Activated T-cell treated with anti-CD3 and anti-CD28 coated beads, Interleukin-2, amount 50 U/mL, for 72 hours (primary cell): ENCODE results near the gene AGRN. TPM values are rescaled to one million over a fixed set of nuclear protein-coding genes. Genes with fewer than 3 reads are reported as not detected.

Source experiments
- ATAC-seq, 2 donors: fragments of 150-1000 bp; cut with Tn5 transposase; replicated peaks in 1 of 2; 2 replicates each; pipeline ENCODE4 v1.10.0; 2021; ENCODE audit warnings: moderate library complexity in 2 of 2, mild to moderate bottlenecking in 1 of 2
- DNase-seq, 2 donors: peaks; one replicate each; pipeline ENCODE4 v3.0.0; 2021 to 2022; ENCODE audit warnings: mixed read lengths in 1 of 2
- H3K27ac Mint-ChIP-seq: one replicate; pipeline ENCODE4 v1.8.0; 2022; ENCODE audit warnings: mild to moderate bottlenecking, moderate library complexity, mixed read lengths
- H3K27me3 Mint-ChIP-seq: one replicate; pipeline ENCODE4 v1.8.0; 2022; ENCODE audit warnings: low read depth, mixed read lengths
- H3K36me3 Mint-ChIP-seq, 2 donors: one replicate each; pipeline ENCODE4 v1.8.0; 2022; ENCODE audit warnings: mixed read lengths in 2 of 2, mild to moderate bottlenecking in 1 of 2; ENCODE audit not compliant: insufficient read depth in 2 of 2
- H3K4me1 Mint-ChIP-seq: one replicate; pipeline ENCODE4 v1.8.0; 2022; ENCODE audit warnings: low read depth, mixed read lengths
- H3K4me3 Mint-ChIP-seq, 2 donors: one replicate each; pipeline ENCODE4 v1.8.0; 2022; ENCODE audit warnings: mild to moderate bottlenecking in 2 of 2, mixed read lengths in 2 of 2, moderate library complexity in 2 of 2
- H3K9me3 Mint-ChIP-seq, 2 donors: one replicate each; pipeline ENCODE4 v1.8.0; 2022; ENCODE audit warnings: mixed read lengths in 2 of 2
- total RNA-seq, 2 donors: library from RNA; stranded (reverse); gene quantifications; one replicate each; pipeline ENCODE4 v1.2.3, GENCODE V29; 2022

AGRN gene
- total RNA-seq, 2 donors from 2014 or later = 69.0 to 112 TPM

GRCh38 chr1:1034439-1034781 is 14.5 kb downstream of the AGRN start:
- H3K9me3 Mint-ChIP-seq = no peaks in the 10 kb centered on the region
- peaks cover 0 to 1% of the 10 kb centered on the region in 2 donors for H3K36me3 Mint-ChIP-seq
- H3K4me1 Mint-ChIP-seq = peaks cover 26% of the 10 kb centered on the region
- H3K4me3 Mint-ChIP-seq = peak overlapping the region; percentile 82 to 83
- no peak overlapping the region for H3K27ac Mint-ChIP-seq
- peak in 1 of 2 donors; percentile 34 for DNase-seq
- no peak for ATAC-seq
- peaks cover 11% of the 10 kb centered on the region for H3K27me3 Mint-ChIP-seq

- H3K4me1 Mint-ChIP-seq = peaks cover 32% of the 10 kb centered on the region
- DNase-seq (no peak), ATAC-seq (no peak)
- peak overlapping the region; percentile 18 to 21 for H3K4me3 Mint-ChIP-seq
- H3K27ac Mint-ChIP-seq = no peak overlapping the region
- H3K36me3 Mint-ChIP-seq = peaks cover 0 to 1% of the 10 kb centered on the region in 2 donors
- no peaks in the 10 kb centered on the region for H3K9me3 Mint-ChIP-seq
- H3K27me3 Mint-ChIP-seq = peaks cover 16% of the 10 kb centered on the region
These were observed 15.5 kb downstream of the AGRN start for GRCh38 chr1:1035291-1035943.

GRCh38 chr1:1037366-1038327 is 17.7 kb downstream of the AGRN start:
- Mint-ChIP-seq H3K36me3 (peaks cover 0 to 1% of the 10 kb centered on the region in 2 donors), H3K9me3 (no peaks in the 10 kb centered on the region), H3K27me3 (peaks cover 16% of the 10 kb centered on the region), H3K27ac (no peak overlapping the region), H3K4me1 (peaks cover 23% of the 10 kb centered on the region), H3K4me3 (no peak overlapping the region)
- ATAC-seq = no peak
- DNase-seq = no peak

GRCh38 chr1:1038694-1039093 is 18.8 kb downstream of the AGRN start:
- Mint-ChIP-seq H3K4me1 (peaks cover 23% of the 10 kb centered on the region), H3K9me3 (no peaks in the 10 kb centered on the region), H3K4me3 (peak overlapping the region; percentile 7 to 89), H3K27me3 (peaks cover 16% of the 10 kb centered on the region), H3K36me3 (peaks cover 0 to 3% of the 10 kb centered on the region in 2 donors), H3K27ac (no peak overlapping the region)
- DNase-seq = no peak
- no peak for ATAC-seq

- Mint-ChIP-seq H3K4me3 (peak overlapping the region; percentile 74 to 89), H3K27me3 (peaks cover 16% of the 10 kb centered on the region), H3K27ac (no peak overlapping the region), H3K4me1 (peaks cover 23% of the 10 kb centered on the region), H3K9me3 (no peaks in the 10 kb centered on the region), H3K36me3 (peaks cover 0 to 3% of the 10 kb centered on the region in 2 donors)
- DNase-seq = peak; percentile 41 to 61
- peak; percentile 48 to 51 for ATAC-seq
These were observed 19.4 kb downstream of the AGRN start for GRCh38 chr1:1039145-1039910.

GRCh38 chr1:1040004-1040991 is 20.4 kb downstream of the AGRN start:
- peak; percentile 85 to 90 for DNase-seq
- H3K4me3 Mint-ChIP-seq = peak overlapping the region; percentile 74 to 89
- H3K27ac Mint-ChIP-seq = no peak overlapping the region
- peaks cover 0 to 1% of the 10 kb centered on the region in 2 donors for H3K36me3 Mint-ChIP-seq
- peaks cover 16% of the 10 kb centered on the region for H3K27me3 Mint-ChIP-seq
- peak; percentile 89 to 90 for ATAC-seq
- peaks cover 23% of the 10 kb centered on the region for H3K4me1 Mint-ChIP-seq
- no peaks in the 10 kb centered on the region for H3K9me3 Mint-ChIP-seq

GRCh38 chr1:1041092-1041523 is 21.2 kb downstream of the AGRN start:
- H3K4me3 Mint-ChIP-seq = no peak overlapping the region
- ATAC-seq (peak; percentile 22 to 26), DNase-seq (no peak)
- no peak overlapping the region for H3K27ac Mint-ChIP-seq
- H3K4me1 Mint-ChIP-seq = peaks cover 23% of the 10 kb centered on the region
- no peaks in the 10 kb centered on the region for H3K9me3 Mint-ChIP-seq
- peaks cover 0 to 1% of the 10 kb centered on the region in 2 donors for H3K36me3 Mint-ChIP-seq
- peaks cover 16% of the 10 kb centered on the region for H3K27me3 Mint-ChIP-seq

GRCh38 chr1:1041873-1042272 is 22.0 kb downstream of the AGRN start:
- Mint-ChIP-seq H3K27ac (no peak overlapping the region), H3K4me1 (peaks cover 19% of the 10 kb centered on the region), H3K4me3 (no peak overlapping the region), H3K9me3 (no peaks in the 10 kb centered on the region), H3K27me3 (peaks cover 16% of the 10 kb centered on the region), H3K36me3 (peaks cover 0 to 1% of the 10 kb centered on the region in 2 donors)
- ATAC-seq (no peak), DNase-seq (no peak)

- Mint-ChIP-seq H3K4me1 (peaks cover 18% of the 10 kb centered on the region), H3K27ac (no peak overlapping the region), H3K36me3 (peaks cover 0 to 1% of the 10 kb centered on the region in 2 donors), H3K4me3 (no peak overlapping the region), H3K27me3 (peaks cover 16% of the 10 kb centered on the region), H3K9me3 (no peaks in the 10 kb centered on the region)
- DNase-seq (no peak), ATAC-seq (no peak)
These were observed 22.9 kb downstream of the AGRN start for GRCh38 chr1:1042835-1043234.

- H3K27ac Mint-ChIP-seq = no peak overlapping the region
- H3K27me3 Mint-ChIP-seq = peaks cover 14% of the 10 kb centered on the region
- no peak overlapping the region for H3K4me3 Mint-ChIP-seq
- no peaks in the 10 kb centered on the region for H3K9me3 Mint-ChIP-seq
- peaks cover 0 to 1% of the 10 kb centered on the region in 2 donors for H3K36me3 Mint-ChIP-seq
- DNase-seq (no peak), ATAC-seq (no peak)
- peaks cover 16% of the 10 kb centered on the region for H3K4me1 Mint-ChIP-seq
These were observed 23.5 kb downstream of the AGRN start for GRCh38 chr1:1043411-1043810.

- Mint-ChIP-seq H3K27me3 (peaks cover 9% of the 10 kb centered on the region), H3K27ac (no peak overlapping the region), H3K4me1 (peaks cover 10% of the 10 kb centered on the region), H3K36me3 (peaks cover 0 to 1% of the 10 kb centered on the region in 2 donors), H3K4me3 (no peak overlapping the region), H3K9me3 (no peaks in the 10 kb centered on the region)
- DNase-seq (no peak), ATAC-seq (no peak)
These were observed 24.0 kb downstream of the AGRN start for GRCh38 chr1:1043921-1044320.
